ENCODE measurements around the gene CHI3L2.
A peak's percentile ranks its signal among the peaks of the same experiment; 100 is the strongest.

CHI3L2 gene

GRCh38 chr1:111256988-111257658 is 29.6 kb downstream of the CHI3L2 start:
- DNase-seq: no peak

GRCh38 chr1:111267801-111268508 is 40.4 kb downstream of the CHI3L2 start:
- DNase-seq: no peak

- DNase-seq: no peak
Measured at GRCh38 chr1:111269825-111270406, 42.4 kb downstream of the CHI3L2 start.

- DNase-seq: no peak
Measured at GRCh38 chr1:111270771-111271463, 43.4 kb downstream of the CHI3L2 start.

- no peak for DNase-seq
Measured at GRCh38 chr1:111271464-111271801, 43.9 kb downstream of the CHI3L2 start.

GRCh38 chr1:111272081-111272480 is 44.6 kb downstream of the CHI3L2 start:
- DNase-seq: no peak

GRCh38 chr1:111274653-111275052 is 47.1 kb downstream of the CHI3L2 start:
- DNase-seq: no peak

GRCh38 chr1:111275079-111275478 is 47.6 kb downstream of the CHI3L2 start:
- peak; percentile 39 for DNase-seq

- DNase-seq: no peak
Measured at GRCh38 chr1:111275780-111276433, 48.4 kb downstream of the CHI3L2 start.

- no peak for DNase-seq
Measured at GRCh38 chr1:111279144-111279543, 51.6 kb downstream of the CHI3L2 start.

- no peak for DNase-seq
Measured at GRCh38 chr1:111280267-111280666, 52.8 kb downstream of the CHI3L2 start.

GRCh38 chr1:111281411-111281810 is 53.9 kb downstream of the CHI3L2 start:
- DNase-seq: no peak

GRCh38 chr1:111283838-111284237 is 56.3 kb downstream of the CHI3L2 start:
- DNase-seq: no peak

GRCh38 chr1:111285879-111286278 is 58.4 kb downstream of the CHI3L2 start:
- DNase-seq: no peak

GRCh38 chr1:111286912-111287311 is 59.4 kb downstream of the CHI3L2 start:
- no peak for DNase-seq

- no peak for DNase-seq
Measured at GRCh38 chr1:111289371-111289770, 61.9 kb downstream of the CHI3L2 start.

- no peak for DNase-seq
Measured at GRCh38 chr1:111290104-111290503, 62.6 kb downstream of the CHI3L2 start.

GRCh38 chr1:111290630-111291029 is 63.1 kb downstream of the CHI3L2 start, which contains the start of gene CHIA:
TSS of gene CHIA (plus strand) at chr1:111290851. CDS start at chr1:111310468, 19,617 bp downstream.
- DNase-seq: no peak
